GM18520 (cell line): ENCODE results near the gene ZNF667.

Source experiments
- ATAC-seq: cut with Tn5 transposase; IDR thresholded peaks from one replicate; pipeline ENCODE4 v1.9.1; 2021; ENCODE audit not compliant: unreplicated experiment

ZNF667 gene

DNA sequence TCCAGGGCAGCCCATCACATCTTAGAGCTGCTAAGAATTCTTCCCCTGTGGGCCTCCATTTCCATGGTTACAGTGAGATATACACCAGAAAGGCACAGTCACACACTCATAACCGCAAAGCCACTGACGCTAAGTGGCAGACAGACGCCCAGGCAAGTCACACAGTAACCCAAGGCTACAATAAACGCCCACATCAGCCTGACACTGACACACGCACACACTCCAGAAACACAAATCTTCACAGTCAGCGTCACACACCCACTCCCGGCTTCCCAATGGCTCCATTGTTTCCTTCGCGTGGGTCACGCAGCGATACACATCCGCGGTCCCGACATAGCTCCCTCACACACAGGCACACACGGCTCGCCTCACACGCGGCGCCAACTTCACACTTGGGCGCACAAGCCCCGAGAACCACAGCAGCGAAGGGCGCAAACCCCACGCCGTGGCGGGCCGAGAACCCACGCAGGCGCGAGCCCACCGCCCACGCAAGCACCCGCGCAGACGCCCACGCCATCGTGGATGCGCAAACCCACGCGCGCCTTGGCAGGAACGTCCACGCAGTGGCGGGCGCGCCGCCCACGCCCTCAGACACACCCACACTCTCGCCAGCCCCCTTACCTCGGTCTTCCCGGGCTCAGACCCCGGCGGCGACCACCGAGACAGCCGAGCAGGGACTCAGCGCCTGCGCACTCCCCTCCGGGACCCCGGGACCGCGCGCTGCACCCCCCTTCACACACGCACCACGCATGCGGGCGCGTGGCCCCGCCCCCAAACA lies at the start of gene ZNF667:
Gene ZNF667 (minus strand): TSS at position 695 of the 778 bp plus-strand sequence. CDS start 14,975 bp downstream, outside the sequence.
- ATAC-seq, result no peak

DNA sequence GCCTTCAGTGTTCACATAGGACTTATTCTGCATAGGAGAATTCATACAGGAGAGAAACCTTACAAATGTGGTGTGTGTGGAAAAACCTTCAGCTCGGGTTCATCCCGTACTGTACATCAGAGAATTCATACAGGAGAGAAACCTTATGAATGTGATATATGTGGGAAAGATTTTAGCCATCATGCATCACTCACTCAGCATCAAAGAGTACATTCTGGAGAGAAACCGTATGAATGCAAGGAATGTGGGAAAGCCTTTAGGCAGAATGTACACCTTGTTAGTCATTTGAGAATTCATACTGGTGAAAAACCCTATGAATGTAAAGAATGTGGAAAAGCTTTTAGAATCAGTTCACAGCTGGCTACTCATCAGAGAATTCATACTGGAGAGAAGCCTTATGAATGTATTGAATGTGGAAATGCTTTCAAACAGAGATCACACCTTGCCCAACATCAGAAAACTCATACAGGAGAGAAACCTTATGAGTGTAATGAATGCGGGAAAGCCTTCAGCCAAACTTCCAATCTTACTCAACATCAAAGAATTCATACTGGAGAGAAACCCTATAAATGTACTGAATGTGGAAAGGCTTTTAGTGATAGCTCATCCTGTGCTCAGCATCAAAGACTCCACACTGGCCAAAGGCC lies 48.2 kb upstream of the ZNF667 start:
- no peak for ATAC-seq

DNA sequence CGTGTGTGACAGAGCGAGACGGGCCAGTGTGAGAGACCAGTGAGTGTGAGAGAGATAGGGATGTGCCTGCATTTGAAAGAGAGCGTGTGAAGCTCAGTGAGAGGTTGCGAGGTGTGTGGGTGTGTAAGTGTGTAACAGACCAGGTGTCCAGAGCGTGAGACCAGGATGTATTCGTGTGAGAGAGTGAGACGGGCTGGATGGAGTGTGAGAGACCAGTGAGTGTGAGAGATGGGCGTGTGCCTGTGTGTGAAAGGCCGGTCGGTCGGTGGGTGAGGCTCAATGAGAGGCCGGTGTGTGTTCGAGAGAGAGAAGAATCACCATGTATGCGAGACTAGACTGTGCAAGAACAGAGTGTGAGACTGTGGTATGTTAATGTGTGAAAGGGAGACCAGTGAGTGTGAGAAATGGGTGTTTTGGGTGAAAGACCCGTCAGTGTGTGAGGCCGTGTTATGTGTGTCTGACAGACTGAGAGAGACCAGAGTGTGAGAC lies 31.2 kb upstream of the ZNF667 start:
- ATAC-seq, result no peak

DNA sequence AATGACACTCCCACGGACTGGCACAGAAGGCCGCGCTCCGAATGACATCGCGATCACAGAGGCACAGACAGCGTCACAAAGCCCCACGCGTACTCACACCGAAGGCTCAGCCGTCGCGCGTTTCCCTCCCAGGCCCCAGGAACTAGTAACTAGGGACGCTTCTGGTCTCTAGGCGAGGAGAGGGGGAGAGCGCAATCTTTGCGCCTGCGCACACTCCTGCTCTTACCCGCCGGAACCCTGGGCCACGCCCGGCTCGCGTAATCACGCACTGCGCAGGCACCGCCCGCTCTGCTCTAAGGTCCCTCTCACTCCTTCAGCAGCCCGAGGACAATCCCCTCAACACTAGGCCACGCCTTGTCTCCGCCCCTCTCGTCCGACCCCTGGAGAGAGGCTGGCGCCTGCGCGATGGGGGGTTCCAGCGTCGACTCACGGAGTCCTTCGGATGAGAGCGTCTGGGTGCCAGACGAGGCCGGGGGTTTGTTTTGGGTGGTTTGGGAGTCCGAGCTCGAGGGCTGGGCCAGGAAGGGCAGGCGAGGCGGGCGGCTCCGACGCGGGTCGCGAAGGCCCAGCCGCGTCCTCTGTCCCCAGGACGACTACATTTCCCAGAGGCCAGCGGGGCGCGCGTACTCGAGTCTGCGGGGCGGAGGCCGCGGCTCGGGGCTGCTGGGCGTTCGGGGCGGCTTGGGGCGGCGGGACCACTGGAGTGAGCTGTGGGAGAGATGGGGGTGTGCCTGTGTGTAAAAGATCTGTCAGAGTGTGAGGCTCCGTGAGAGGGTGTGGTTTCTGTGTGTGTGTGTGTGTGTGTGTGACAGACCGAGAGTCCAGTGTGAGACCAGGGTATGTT lies 30.5 kb upstream of the ZNF667 start, which contains the start of gene ZNF471:
Gene ZNF471 (plus strand): TSS at position 410 of the 844 bp plus-strand sequence. CDS start 3,717 bp downstream, outside the sequence.
- no peak for ATAC-seq

DNA sequence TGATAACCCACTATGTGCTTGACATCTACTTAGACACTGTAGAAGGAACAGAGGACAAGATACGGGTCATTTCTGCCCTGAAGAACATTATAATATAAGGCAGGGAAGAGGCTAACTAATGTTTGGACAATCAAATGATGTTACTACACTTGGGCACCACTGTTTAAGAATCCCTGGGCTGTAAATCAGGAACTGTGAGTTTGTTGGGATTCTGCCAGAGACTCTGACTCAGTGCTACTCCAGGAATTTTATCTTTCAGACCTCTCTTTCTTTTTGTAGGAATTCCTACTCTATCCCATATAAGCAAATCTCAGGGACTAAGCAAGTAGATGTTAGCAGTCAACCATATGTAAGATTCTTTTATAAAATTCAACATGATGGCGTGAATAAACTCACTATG lies 27.4 kb upstream of the ZNF667 start:
- ATAC-seq, result no peak

DNA sequence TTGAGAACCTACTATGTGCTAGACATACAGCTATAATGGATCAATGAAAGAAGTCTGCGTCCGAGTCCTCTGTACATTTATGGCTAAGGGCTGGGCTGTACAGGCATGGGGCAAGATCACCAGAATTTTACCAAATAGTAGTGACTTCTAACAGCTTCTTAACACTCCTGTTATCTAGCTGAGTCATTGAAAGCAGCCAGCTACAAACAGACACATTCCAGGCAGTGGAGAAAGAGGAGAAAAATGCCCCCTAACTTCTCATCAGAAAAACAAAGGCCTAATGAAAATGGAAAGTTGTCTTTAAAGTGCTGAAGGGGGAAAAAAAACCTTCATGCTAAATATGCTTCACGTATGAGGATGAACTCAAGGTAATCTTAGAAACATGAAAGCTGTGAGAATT lies 14.3 kb upstream of the ZNF667 start:
- no peak for ATAC-seq

DNA sequence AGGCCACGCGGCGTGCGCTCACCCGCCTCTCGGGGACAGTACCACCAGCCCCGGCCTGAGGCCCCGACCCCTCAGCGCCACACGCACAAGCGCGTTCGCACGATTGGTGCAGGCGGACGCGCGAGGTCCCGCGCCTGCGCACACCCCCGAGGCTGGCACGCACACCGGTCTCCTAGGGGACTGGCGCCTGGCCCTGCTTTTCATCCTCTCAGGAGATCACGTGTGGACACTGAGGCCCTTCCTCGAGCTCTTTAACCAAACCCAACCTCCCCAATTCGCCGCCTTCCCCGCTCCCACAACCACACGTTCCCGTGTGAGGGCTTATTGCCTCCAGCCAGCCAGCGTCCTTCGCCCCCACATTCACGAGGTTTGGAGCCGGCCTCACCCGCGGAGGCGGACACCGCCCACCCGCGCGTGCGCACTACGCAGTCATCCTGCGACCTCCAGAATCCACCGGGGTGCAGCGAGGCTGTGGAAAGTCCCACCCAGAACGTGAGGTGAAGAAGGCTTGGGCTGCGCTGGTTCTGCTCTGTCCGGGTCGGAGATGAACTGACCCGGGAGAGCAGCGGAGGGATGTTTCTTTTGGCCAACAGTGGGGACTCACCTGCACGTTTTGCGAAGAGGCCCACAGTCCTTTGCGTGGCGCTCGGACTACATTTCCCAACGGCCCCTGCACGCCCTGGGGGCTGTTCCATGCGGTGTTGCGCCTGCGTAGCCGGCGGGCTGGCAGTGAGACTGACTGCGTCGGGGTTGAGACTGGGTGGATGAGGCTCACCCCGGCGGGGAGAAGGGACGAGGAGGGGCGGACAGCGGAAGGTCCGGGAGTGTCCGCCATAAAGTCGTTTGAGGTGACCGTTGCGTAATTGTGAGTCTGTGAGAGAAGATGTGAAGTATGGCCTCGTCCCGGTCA lies 539 bp upstream of the ZNF667 start:
- no peak for ATAC-seq

DNA sequence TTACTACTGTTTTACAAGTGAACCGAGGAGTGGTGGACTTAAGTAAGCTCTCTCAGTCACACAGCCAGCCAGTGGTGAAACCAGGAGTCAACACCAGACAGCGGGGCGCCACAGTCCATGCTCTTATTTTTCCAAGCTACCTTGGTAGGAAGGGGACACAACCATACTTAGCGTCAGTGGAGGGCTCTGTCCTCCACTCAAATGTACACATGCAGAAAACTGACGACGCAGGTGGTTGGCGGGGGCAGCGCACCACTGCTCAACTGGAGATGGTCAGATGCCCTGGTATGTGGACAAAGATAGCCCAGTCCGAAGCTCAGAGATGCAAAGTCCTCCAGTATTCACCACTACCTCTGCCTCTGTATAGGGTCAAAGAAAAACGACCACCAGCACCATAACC lies 1.1 kb downstream of the ZNF667 start:
- no peak for ATAC-seq

DNA sequence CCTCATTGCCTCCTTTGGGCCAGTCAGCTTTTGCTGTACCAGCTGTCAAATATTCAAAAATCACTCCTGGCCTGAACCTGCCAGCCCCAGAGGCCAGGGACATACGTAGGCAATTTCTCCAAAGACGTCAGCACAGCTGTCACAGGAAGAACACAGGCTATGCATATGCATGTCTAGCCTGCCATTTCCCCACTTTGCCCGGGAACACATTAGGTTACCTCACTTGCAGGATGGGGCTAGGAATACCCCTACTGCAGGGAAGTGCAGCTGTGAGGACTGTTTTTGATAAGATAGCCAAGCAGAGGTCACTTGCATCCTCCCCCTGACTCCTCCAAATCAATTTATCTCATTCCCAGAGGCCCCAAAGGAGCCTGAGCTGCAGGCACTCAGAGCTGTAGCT lies 2.8 kb downstream of the ZNF667 start:
- ATAC-seq, result no peak

DNA sequence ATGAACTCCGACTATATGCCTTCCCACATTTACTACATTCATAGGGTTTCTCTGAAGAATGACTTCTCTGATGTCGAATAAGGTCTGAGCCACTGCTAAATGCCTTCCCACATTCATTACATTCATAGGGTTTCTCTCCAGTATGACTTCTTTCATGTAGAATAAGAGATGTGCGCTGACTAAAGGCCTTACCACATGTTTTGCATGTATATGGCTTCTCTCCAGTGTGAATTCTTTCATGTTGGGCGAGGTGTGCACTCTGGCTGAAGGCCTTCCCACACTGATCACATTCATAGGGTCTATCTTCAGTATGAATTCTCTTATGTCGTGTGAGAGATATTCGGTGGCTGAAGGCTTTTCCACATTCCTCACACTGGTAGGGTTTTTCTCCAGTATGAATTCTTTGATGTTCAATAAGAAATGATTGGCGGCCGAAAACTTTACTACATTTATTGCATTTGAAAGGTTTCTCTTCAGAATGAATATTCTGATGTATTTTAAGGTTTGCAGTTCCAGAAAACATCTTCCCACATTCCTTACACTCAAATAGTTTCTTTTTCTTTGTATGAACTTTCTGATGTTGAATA lies 35.8 kb downstream of the ZNF667 start:
- no peak for ATAC-seq

DNA sequence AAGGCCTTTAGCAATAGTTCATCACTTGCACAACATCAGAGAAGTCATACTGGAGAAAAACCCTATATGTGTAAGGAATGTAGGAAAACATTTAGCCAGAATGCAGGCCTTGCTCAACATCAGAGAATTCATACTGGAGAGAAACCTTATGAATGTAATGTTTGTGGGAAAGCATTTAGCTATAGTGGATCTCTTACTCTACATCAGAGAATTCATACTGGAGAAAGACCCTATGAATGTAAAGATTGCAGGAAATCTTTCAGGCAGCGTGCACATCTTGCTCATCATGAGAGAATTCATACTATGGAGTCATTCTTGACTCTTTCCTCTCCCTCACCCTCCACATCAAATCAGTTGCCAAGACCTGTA lies 53.2 kb downstream of the ZNF667 start:
- no peak for ATAC-seq

DNA sequence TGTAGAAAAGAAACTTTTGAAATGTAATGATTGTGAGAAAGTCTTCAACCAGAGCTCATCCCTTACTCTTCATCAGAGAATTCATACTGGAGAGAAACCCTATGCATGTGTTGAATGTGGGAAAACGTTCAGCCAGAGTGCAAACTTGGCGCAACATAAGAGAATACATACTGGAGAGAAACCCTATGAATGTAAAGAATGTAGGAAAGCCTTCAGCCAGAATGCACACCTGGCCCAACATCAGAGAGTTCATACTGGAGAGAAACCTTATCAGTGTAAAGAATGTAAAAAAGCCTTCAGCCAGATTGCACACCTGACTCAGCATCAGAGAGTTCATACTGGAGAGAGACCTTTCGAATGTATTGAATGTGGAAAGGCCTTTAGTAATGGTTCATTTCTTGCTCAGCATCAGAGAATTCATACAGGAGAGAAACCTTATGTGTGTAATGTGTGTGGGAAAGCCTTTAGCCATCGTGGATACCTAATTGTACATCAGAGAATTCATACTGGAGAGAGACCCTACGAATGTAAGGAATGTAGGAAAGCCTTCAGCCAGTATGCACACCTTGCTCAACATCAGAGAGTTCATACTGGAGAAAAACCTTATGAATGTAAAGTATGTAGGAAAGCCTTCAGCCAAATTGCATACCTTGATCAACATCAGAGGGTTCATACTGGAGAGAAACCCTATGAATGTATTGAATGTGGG lies 53.7 kb downstream of the ZNF667 start:
- ATAC-seq, result no peak

DNA sequence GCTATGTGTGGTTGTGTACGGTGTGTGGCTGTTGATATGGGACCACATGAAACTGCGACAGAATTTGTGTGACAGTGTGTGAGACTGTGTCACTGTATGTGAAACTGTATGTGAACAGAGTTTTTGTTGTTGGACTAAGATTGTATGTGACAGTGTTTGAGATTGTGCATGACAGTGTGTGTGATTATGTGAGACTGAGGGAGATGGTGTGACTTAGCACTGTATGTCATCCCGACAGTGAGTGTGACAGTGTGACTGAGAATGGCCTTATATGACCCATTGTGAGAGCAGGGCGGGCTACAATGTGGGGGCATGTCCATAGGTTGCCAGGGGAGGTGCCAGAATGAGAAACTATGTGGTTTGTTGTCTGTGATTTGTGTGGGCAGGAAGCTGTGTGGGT lies 72.1 kb downstream of the ZNF667 start:
- ATAC-seq, result no peak

DNA sequence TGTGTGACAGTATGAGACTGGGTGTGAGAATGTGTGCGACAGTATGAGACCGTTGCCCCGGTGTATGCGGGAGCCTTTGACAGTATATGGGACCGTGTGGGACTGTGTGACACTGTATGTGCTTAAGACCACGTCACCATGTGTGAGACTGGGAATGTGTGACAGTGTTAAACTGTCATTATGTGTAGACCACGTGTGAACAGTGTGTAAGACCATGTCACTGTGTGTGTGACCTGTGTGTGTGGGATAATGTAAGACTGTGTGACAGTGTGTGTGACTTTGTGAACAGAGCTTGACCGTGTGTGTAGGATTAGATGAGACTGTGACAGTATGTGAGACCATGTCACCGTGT lies 72.5 kb downstream of the ZNF667 start:
- no peak for ATAC-seq

DNA sequence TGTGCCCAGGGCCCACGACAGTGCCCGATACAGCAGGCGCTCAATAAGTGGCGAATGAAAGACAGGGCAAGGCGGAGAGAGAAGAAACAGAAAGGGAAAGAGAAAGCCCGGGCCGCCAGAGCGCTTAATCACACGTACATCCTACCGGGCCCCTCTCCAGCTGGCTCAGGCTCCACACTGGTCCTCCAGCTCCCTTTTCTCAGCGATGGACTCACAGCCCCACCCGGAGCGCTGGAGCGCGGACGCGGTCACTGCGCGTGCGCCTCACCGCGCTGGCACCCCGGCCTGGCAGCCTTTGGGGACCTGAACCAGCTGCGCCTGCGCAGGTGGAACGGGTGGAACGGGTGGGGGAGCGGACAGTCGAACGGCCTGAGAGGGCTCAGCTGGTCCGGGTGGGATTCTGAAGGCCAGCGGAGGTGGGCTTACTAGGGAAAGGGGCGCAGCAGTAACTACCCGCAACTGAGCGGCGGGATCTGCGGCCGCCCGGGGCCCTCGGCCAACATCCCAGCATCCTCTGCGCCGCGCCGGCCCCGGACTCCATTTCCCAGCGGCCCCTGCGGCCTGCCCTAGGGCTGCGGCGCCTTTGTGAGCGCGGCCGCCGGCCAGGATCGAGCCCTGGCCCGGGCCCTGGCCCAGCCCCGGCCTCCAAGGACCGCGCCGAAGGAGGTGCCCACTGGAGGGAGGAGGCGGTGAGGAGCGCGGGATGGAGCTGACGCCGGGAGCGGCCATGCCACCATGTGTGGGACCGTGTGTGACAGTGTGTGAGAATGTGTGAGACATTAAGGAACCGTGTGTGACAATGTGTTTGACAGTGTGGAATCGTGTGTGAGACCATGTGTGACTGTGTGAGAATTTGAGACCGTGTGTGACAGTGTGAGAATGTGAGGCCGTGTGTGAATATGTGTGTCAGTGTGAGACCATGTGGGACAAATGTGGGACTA lies 73.1 kb downstream of the ZNF667 start, which contains the start of gene ZNF583:
Gene ZNF583 (plus strand): TSS at position 569 of the 941 bp plus-strand sequence. CDS start 2,783 bp downstream, outside the sequence.
- ATAC-seq, result peak; percentile 66

DNA sequence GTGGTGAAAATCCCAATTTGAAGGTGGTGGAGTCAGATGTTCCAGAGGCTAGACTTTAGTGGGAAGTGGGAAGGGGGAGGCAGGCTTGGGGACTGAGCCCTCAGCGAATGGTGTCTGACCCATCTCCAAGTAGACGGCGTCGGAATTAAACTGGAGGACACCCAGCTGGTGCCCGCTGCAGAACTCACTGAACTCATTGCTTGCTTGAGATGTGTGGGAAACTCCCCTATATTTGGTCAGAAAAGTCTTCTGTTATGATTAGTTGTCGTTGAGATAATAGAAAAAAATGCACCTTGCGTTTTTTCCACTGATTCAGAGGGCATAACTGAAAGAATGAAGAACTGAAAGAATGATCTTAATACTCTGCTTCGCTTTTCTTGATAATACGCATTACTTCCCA lies 73.9 kb downstream of the ZNF667 start:
- ATAC-seq, result no peak

DNA sequence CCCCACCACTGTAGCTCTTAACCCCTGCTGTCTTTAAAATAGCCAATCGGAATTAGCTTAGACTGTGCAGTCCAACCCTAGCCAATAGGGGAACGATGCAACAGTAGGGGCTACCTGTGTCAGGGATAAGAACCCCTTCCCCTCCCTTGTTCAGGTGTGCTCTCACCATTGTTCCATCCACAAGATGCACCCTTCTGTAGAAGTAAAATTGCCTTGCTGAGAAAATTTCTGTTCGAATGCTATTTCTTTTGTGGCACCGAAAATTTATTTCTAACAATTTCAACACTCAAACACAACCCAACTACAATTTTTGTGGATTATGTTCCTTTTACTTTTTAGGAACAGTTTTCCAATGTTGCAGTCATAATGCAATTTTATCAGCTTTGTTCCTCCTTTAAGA lies 76.7 kb downstream of the ZNF667 start:
- no peak for ATAC-seq

DNA sequence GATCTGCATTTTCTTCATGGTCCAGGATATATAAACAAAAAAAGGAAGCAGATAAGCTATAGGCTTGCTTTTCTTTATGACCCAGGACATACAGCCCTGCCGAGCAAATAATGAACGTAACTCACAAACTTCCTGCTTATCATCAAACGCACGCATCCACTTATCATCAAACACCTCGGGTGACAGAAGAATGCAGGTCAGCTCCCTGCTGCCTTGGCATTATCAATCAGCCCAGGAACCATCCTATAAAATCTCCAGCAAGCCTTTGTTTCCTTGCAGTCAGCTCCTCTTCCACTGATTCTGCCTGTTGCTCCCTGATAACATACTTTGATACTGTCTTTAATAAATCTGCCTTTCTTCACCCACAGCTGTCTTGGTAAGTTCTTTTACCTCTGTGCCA lies 78.3 kb downstream of the ZNF667 start:
- ATAC-seq, result no peak
